ENCODE measurements around the gene DACT2. TPM values are rescaled to one million over a fixed set of nuclear protein-coding genes. Genes with fewer than 3 reads are reported as not detected.

DACT2 gene
- total and polyA plus RNA-seq, 2 experiments from 2014 or later = not detected

DNA sequence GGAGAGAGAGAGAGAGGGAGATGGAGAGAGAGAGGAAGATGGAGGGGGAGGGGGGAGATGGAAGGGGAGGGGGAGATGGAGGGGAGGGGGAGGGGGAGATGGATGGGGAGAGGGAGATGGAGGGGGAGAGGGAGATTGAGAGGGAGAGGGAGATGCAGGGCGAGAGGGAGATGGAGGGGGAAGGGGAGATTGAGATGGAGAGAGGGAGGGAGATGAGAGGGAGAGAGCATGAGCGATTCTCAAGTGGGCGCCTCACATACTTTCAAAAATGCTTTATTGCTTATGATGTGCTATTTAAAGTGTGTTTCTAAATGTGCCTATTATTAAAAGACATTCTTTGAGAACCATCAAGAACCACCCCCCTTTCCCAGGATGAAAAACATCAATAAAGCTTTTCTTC is 43.7 kb upstream of the DACT2 start:
- no peak overlapping the region for H3K4me2 ChIP-seq (ENCODE audit: unreplicated experiment)
- H3K27ac ChIP-seq = no peak overlapping the region
- TF ChIP-seq EZH2phosphoT487 (IDR thresholded peaks at IDR 0.05; ENCODE audit: insufficient read depth, low read depth) = no peak
- TF ChIP-seq EZH2 (IDR thresholded peaks at IDR 0.05; ENCODE audit: insufficient read depth, poor library complexity, severe bottlenecking) = no peak
- no peak for DNase-seq
- H3K9ac ChIP-seq = no peak overlapping the region
- no peaks in the 10 kb centered on the region for H3K27me3 ChIP-seq (replicated peaks; ENCODE audit: insufficient read depth)
- no peaks in the 10 kb centered on the region for H3K9me2 ChIP-seq (ENCODE audit: insufficient read depth)
- in situ Hi-C loops (cut with MboI) = loop anchor here (25.0 kb wide), 1 partner anchor 451 kb away; no protein-coding TSS in a partner anchor
- WGBS, 2 experiments (ENCODE audit: low coverage in 1 of 2, low lambda C conversion rate in 2 of 2, missing lambda C conversion rate in 2 of 2) = 47 to 83% methylated on average over 1 to 3 of the region's 3 CpGs
- H3K36me3 ChIP-seq (ENCODE audit: low read depth) = no peaks in the 10 kb centered on the region
- H3F3A ChIP-seq (ENCODE audit: insufficient read depth) = peaks cover 6% of the 10 kb centered on the region; the same call in 1 of the 2 replicates
- no peaks in the 10 kb centered on the region for H4K20me1 ChIP-seq (ENCODE audit: insufficient read depth)
- no peaks in the 10 kb centered on the region for H3K79me2 ChIP-seq (ENCODE audit: insufficient read depth)
- H3K4me1 ChIP-seq (ENCODE audit: insufficient read depth) = no peaks in the 10 kb centered on the region
- no peak overlapping the region for H2AFZ ChIP-seq
- no peak overlapping the region for H3K4me3 ChIP-seq
- H3K9me3 ChIP-seq (ENCODE audit: low read depth) = no peaks in the 10 kb centered on the region

DNA sequence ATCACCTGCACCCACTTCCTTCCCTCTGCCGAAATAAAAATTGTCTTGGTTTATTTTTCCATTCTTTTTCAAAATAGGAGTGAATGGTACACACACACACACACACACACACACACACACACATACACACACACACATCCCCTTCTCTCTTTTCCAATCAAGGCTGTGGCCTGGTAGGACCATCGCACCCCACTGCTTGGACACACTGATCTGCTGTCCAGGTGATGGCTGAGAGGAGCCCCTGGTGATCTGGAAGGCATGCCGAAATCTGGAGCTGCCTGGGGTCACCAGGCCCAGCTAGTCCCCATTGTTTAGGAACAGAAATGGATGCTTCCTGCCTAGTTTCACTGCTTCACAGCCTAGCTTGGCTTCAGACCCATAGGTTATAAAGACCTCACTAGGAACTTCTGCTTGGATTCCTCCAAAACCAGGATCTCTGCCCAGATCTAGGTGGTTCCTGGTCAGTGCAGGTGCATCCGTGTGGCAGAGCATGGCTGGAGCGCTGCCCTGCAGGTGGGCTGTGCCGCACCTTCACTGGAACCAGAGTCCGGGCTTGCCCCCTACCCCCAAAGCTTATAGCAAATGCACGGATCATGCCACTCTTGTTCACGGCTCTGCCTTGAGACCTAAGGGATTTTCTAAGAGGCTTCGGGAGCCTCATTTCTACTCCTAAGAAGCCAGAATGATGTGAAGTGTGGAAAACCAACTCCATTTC is 42.9 kb upstream of the DACT2 start:
- Histone ChIP-seq H3F3A (ENCODE audit: insufficient read depth) (no peaks in the 10 kb centered on the region), H3K4me3 (no peak overlapping the region), H3K9me3 (ENCODE audit: low read depth) (no peaks in the 10 kb centered on the region), H3K4me2 (ENCODE audit: unreplicated experiment) (no peak overlapping the region), H3K4me1 (ENCODE audit: insufficient read depth) (no peaks in the 10 kb centered on the region), H3K9ac (no peak overlapping the region), H4K20me1 (ENCODE audit: insufficient read depth) (no peaks in the 10 kb centered on the region), H3K9me2 (ENCODE audit: insufficient read depth) (no peaks in the 10 kb centered on the region), H2AFZ (no peak overlapping the region), H3K36me3 (ENCODE audit: low read depth) (no peaks in the 10 kb centered on the region), H3K27me3 (replicated peaks; ENCODE audit: insufficient read depth) (no peaks in the 10 kb centered on the region), H3K79me2 (ENCODE audit: insufficient read depth) (no peaks in the 10 kb centered on the region), H3K27ac (no peak overlapping the region)
- in situ Hi-C loops (cut with MboI) = loop anchor here (25.0 kb wide), 1 partner anchor 450 kb away; no protein-coding TSS in a partner anchor
- no peak for DNase-seq
- no peak for TF ChIP-seq EZH2phosphoT487 (IDR thresholded peaks at IDR 0.05; ENCODE audit: insufficient read depth, low read depth)
- no peak for TF ChIP-seq EZH2 (IDR thresholded peaks at IDR 0.05; ENCODE audit: insufficient read depth, poor library complexity, severe bottlenecking)
- WGBS, 2 experiments (ENCODE audit: low coverage in 1 of 2, low lambda C conversion rate in 2 of 2, missing lambda C conversion rate in 2 of 2) = 58 to 66% methylated on average over 10 of the region's 10 CpGs

DNA sequence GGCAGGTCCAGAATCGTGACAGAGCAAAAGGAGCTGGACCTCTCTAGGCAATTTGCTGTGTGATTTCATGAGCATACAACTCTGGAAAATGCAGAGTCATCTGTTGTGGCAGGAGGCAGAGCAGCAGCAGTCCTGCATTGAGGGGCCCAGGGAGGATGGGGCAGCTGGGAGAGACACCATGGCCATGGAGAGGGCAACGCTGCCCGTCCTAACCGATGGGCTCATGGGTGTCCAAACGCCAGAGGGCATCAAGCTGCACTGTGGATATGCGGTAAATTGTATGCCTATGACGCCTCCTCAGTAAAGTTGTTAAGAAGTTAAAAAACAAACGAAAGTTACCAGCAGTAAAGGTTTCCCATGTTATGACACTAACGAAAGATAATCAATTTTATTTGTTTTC is 42.2 kb upstream of the DACT2 start:
- Histone ChIP-seq H3K9ac (no peak overlapping the region), H3K36me3 (ENCODE audit: low read depth) (no peaks in the 10 kb centered on the region), H3K4me2 (ENCODE audit: unreplicated experiment) (no peak overlapping the region), H3K9me3 (ENCODE audit: low read depth) (no peaks in the 10 kb centered on the region), H3K27me3 (replicated peaks; ENCODE audit: insufficient read depth) (no peaks in the 10 kb centered on the region), H3K79me2 (ENCODE audit: insufficient read depth) (no peaks in the 10 kb centered on the region), H3K4me3 (no peak overlapping the region), H2AFZ (no peak overlapping the region), H3K27ac (no peak overlapping the region), H4K20me1 (ENCODE audit: insufficient read depth) (no peaks in the 10 kb centered on the region), H3K9me2 (ENCODE audit: insufficient read depth) (no peaks in the 10 kb centered on the region), H3K4me1 (ENCODE audit: insufficient read depth) (no peaks in the 10 kb centered on the region), H3F3A (ENCODE audit: insufficient read depth) (no peaks in the 10 kb centered on the region)
- TF ChIP-seq EZH2phosphoT487 (IDR thresholded peaks at IDR 0.05; ENCODE audit: insufficient read depth, low read depth) = no peak
- TF ChIP-seq EZH2 (IDR thresholded peaks at IDR 0.05; ENCODE audit: insufficient read depth, poor library complexity, severe bottlenecking) = no peak
- in situ Hi-C loops (cut with MboI) = loop anchor here (25.0 kb wide), 1 partner anchor 449 kb away; no protein-coding TSS in a partner anchor
- DNase-seq = no peak
- WGBS, 2 experiments (ENCODE audit: low coverage in 1 of 2, low lambda C conversion rate in 2 of 2, missing lambda C conversion rate in 2 of 2) = 62 to 66% methylated on average over 9 of the region's 9 CpGs

DNA sequence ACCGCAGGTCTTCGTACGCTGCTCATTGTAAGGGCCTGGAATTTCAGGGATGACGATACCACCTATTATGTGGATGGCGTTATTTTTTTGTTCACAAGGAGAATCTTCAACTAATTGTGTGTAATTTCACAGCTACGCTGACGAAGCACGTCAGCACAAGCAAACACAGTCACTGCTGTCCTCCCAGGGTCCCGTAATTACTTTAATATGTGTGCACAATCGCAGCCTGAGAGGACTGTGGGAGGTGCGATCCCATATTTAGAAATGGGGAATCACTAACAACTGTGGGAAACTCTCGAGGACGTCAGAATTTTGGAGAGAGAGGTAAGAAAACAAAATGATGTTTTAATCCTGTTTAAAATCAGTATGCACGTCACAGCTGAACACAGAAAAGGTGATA is 40.2 kb upstream of the DACT2 start:
- Histone ChIP-seq H3K27me3 (replicated peaks; ENCODE audit: insufficient read depth) (no peaks in the 10 kb centered on the region), H3K9me2 (ENCODE audit: insufficient read depth) (no peaks in the 10 kb centered on the region), H4K20me1 (ENCODE audit: insufficient read depth) (no peaks in the 10 kb centered on the region), H3K79me2 (ENCODE audit: insufficient read depth) (no peaks in the 10 kb centered on the region), H3K36me3 (ENCODE audit: low read depth) (no peaks in the 10 kb centered on the region), H3K4me3 (no peak overlapping the region), H3K4me2 (ENCODE audit: unreplicated experiment) (no peak overlapping the region), H3F3A (ENCODE audit: insufficient read depth) (no peaks in the 10 kb centered on the region), H3K9ac (no peak overlapping the region), H3K27ac (no peak overlapping the region), H2AFZ (no peak overlapping the region), H3K4me1 (ENCODE audit: insufficient read depth) (no peaks in the 10 kb centered on the region), H3K9me3 (ENCODE audit: low read depth) (no peaks in the 10 kb centered on the region)
- DNase-seq = no peak
- TF ChIP-seq EZH2phosphoT487 (IDR thresholded peaks at IDR 0.05; ENCODE audit: insufficient read depth, low read depth) (no peak), EZH2 (IDR thresholded peaks at IDR 0.05; ENCODE audit: insufficient read depth, poor library complexity, severe bottlenecking) (no peak)
- in situ Hi-C loops (cut with MboI) = loop anchor here (25.0 kb wide), 1 partner anchor 447 kb away; no protein-coding TSS in a partner anchor
- 74 to 81% methylated on average over 14 of the region's 14 CpGs for WGBS, 2 experiments (ENCODE audit: low coverage in 1 of 2, low lambda C conversion rate in 2 of 2, missing lambda C conversion rate in 2 of 2)

Data from GM23248 (cell line).